RCC 7860 (cell line): Measurements from ENCODE around the gene MSH5.
"Not testable (repeated sequence)": the region's sequence is repeated elsewhere in the genome, so short reads cannot be mapped to it uniquely, and the experiment has no call there.

Experiments
- DNase-seq: peaks from one replicate; pipeline ENCODE4 v3.0.0-alpha.2; 2015; ENCODE audit warnings: low spot score
- FAIRE-seq: peaks from 2 replicates; lab custom pipeline; 2012; peaks lifted over from hg19 to GRCh38; lab: Jason Lieb, UNC

MSH5 gene

DNA sequence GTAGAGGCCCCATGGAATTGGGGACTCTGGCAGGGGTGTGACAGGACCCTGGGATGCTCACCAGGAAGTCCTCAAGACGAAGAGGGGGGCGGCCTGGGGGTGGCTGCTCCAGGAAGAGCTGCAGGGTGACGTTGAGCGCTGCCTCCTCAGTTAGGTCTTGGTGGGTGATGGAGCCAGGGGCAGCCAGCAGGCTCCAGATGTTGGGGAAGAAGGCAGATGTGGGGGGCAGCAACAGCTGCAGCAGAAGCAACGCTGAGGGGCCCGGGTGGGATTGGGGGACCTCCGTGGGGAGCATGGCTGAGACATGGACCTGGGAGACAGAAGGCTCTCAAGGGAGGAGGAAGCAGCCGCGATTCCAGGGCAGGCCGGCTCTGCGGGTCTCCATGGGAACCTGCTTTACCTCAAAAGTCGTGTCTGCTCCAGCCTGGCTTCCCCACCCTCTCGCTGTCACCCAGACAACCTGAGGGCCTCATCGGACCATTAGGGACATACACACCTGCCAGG is 36.7 kb downstream of the MSH5 start:
- FAIRE-seq (no peak), DNase-seq (no peak)

DNA sequence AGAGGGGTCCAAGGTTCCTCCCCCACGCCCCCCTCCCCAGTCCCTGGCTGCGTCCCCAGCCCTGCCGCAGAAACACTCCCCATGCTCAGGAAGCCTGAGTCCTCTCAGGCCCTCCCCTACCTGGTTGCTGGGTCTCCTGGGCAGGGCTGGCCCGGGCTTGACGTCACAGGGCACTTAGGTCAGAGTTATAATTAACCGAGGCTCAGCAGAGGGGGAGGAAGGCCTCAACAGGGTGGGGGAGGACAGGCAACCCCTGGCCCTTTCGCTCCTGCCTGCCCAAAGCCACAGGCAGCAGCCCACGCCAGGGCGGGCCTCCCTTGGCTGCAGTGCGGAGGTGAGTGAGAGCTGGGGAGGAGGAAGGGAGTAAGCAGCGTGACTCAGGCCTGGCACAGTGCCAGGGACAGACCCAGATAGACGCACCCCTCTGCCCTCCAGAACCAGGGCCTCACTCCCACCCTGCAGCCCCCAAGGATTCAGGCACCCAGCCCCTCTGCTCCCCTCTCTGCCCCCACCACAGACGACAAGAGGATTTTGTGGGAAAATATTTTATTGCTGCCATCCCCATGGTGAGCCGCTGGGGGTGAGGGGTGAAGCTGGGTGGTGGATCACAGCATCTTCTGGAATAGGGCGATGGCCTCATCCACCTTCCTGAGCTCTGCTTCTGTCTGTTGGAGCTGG is 37.3 kb downstream of the MSH5 start, which contains the start of gene VWA7:
VWA7 (minus strand) TSS at position 340 of the 678 bp plus-strand sequence. CDS start 549 bp downstream, outside the sequence.
- FAIRE-seq (peak; percentile 73), DNase-seq (peak; percentile 91)

DNA sequence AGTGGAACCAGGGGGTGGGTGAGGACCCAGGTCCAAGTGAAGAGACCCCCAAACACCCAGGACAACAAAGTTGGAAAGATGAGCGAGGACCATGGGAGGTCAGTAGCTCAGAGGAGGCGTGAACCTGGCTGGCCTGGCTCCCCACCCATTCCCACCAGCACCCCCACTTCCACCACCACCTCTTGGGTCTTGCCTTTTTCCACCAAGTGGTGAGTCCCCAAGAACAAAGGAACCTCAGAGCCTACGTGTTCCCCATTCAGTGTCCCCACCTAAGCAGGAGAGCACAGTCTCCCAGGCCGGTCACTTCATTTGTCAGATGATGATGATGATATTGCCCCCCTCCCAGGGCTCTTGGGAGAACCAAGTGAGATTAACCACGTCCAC is 37.9 kb downstream of the MSH5 start:
- DNase-seq = no peak
- no peak for FAIRE-seq

DNA sequence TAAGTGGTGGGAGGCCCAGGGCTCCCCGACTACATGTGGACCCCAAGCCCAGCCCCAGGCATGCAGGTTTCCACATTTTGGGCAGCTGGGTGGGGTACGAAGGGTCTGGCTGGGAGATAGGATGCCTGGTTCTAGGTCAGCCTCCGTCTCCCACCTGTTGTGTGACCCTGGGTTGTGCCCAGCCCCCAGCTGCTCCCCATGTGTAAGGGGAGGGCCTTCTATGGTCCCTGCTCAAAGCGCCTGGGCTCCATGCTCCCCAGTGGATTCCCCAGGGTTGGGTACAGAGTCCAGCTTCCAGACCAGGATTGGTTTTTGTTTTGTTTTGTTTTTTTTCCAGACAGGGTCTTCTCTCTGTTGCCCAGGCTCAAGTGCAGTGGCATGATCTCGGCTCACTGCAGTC is 38.4 kb downstream of the MSH5 start:
- no peak for DNase-seq

DNA sequence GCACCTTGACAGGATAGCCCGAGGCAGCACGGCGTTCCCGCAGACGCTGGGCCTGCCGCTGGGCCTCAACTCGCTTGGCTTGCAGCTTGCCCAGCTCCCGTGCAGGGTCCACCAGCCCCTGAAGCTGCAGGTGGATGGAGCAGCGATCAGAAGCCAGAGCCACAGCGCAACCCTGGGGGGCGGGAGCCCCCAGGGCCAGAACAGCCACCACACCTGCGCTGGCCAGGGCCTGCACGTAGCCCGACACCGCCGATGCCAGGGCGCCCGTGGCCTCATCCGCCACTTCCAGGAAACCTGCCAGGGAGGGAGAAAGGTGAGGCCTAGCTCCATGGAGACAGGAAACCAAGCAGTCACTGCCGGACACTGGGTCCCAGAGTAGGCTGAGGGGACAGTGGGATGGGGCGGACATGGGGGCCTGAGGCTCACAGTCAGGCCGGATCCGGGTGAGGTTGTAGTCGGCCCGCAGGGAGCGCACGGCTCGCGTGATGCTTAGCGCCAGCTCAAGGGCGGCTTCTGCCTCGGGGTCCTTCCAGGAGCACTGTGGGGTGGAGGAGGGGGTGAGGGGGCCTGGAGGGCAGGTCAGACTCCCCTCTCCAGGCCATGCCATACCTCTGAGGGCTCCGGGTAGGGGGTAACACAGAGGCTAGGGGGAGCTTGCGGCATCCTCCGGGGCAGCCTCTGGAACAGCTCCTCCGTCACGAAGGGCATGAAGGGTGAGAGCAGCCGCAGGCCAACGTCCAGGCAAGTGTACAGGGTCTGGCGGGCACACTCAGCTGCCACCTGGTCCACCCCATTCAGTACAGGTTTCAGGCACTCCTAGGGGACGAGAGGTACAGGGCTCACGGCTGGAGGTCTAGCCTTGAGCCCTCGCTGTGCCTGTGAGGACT is 39.4 kb downstream of the MSH5 start:
- DNase-seq = no peak

More for the DNA sequence above, 38.4 kb downstream of the MSH5 start:
- FAIRE-seq = no peak

DNA sequence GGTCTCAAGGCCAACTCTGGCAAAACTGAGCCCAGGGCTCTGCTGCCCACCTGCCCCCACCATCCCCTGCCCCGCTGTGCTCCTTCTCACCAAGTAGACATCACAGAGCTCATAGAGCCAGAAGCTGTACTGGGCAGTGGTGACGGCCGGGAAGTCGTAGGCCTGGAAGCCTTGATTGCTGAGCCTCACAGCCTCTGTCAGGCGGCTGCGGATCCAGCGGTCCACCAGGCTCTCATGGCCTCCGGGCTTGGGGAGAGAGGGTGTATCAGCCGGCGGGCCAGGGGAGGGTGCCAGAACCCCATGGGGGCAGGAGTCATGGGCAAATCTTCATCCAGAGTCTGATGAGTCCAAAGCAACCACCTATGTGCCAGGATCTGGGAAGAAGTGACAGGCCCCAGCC is 40.1 kb downstream of the MSH5 start:
- DNase-seq (no peak), FAIRE-seq (no peak)

More for the DNA sequence above, 39.4 kb downstream of the MSH5 start:
- FAIRE-seq = no peak

DNA sequence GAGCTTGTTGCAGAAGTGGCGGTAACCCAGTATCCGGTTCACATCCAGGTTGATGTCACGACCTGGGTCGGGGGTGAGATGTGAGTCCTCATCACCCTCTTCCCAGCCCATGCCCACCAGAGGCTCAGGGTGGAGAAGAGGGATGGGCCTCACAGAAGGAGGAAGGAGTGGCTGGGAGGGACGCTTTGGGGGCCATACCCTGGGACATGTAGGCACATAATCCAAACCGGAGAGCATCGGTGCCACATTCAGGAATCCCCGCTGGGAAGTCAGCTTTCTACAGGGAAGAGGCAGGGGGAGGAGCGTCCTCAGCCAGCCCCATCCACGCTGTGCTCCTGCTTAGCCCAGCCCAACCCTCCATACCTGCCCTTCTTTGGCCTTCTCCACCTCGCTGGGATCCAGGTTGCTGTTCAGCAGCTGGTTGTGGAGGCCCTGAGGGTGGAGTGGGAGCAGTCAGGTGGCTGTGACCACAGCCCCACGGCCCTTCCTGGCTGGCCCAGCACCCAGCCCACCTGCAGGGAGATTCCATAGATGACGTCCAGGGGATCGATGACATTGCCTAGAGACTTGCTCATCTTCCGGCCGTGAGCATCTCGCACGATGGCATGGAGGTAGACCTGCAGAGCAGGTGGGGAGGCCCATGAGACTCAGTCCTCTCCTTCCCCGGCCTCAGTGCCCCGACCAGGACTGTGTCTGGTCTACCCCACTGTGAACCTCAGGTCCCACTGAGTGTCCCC is 40.9 kb downstream of the MSH5 start:
- FAIRE-seq (no peak), DNase-seq (no peak)

DNA sequence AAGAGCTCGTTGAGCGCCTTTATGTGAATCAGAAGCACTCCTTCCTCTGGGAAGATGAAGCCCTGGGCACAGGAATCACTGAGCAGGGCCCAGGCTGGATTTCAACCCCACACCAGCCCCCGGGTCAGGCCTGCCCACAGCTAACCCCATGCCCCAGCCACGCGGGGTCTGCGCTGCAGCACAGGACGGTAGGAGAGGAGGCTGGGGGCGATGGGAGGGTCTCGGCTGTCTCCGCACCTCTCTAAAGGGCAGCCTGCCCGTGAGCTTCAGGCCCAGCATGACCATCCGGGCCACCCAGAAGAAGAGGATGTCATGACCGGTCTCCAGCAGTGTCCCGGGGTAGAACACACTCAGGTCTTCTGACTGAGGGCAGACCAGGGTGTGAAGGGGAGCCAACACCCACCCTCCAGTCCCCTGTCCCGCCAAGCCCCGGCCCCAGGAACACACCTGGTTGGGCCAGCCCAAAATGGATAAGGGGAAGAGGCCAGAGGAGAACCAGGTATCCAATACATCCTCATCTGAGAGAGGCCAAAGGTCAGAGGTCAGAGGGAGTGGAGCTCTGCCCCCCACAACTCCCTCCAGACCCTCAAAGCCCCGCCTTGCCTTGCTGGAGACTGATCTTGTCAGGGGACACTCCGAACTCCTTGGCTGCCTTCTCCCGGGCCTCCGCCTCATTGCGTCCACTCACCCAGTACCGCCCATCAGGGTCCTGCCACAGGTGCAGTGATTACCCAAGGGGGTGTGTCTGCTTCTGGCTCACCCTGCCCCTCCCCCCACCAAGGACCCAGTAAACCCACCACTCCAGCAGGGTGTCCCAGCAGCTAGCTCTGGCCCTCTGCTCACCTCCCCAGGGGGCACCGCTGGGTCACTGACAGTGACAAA is 41.7 kb downstream of the MSH5 start:
- no peak for FAIRE-seq
- DNase-seq = no peak

DNA sequence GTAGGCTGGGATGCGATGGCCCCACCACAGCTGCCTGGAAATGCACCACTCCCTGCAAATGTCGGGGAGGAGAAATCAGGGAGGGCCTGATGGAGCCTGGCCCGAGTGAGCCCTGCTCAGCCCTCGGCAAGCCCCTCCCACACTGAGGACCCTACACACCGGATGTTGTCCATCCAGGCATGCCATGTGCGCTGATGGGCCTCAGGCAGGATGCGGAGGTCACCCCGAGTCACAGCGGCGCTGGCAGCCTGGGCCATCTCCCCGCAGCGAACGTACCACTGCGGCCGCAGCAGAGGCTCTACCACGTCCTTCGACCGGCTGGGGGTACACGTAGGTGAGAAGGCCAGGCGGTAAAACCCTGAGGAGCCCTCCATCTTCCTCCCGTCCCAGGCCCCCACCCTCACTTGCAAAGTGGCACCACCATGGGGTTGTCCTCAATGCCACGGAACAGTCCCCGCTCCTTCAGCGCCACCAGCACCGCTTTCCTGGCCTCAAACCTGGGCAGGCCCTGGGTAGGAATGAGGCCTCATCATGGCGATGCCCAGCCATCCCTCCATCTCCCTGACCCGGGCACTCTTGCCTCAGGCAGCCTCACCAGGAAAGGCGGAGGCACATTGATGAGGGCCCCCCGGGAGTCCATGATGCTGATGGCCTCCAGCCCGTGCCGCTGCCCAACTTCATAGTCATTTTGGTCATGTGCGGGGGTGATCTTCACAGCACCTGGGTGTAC is 42.5 kb downstream of the MSH5 start:
- FAIRE-seq = no peak

DNA sequence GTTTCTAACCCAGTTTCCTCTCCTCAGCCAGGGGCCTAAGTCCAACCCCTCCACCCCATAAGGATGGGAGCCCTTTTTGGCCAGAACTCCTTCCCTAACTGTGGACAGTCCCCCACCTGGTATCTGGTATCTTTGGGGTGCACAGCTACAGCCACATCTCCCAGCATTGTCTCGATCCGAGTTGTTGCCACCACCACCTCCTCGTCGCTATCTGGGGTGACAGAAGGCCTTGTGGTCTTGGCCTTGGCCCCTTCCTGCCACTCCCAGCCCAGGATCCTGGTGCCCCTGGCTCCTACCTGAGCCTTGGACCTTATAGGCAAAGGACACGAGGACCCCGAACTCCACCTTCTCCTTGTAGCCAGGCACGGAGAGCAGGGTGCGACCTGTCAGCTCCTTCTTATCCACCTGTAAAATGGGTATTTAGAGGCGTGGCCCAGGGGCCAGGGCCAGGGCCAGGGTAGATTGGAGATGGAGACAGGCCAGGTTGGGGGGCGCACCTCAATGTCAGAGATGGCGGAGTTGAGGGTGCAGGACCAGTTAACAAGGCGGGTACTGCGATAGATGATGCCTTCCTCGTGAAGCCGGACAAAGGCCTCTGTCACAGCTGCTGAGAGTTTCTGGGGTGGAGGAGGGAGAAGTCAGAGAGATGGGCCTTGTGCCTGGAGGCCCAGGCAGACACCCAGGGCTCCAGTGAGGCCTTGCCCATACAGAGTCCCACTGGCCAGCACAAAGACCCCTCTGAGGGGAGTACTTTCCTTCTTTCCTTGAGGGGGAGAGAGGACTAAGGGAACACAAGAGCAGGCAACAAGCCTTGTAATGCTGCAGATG is 44.5 kb downstream of the MSH5 start:
- no peak for FAIRE-seq
- no peak for DNase-seq

More for the DNA sequence above, 42.5 kb downstream of the MSH5 start:
- no peak for DNase-seq

DNA sequence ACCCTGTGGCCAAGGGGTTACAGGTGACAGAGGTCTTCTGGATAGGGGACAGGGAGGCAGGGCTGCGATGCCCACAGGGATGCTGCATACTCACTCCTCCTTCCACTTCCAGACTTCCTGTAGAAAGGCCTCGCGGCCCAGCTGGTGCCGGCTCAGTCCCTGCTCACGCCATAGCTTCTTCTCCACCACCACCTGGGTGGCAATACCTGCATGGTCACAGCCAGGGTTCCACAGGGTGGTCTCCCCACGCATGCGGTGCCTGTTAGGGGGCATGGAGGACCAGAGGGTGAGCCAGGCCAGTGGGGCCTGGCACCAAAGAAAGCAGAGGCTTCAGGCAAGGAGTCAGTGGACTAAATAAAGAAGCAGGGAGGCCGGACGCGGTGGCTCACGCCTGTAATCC is 45.7 kb downstream of the MSH5 start:
- no peak for FAIRE-seq
- DNase-seq = no peak

DNA sequence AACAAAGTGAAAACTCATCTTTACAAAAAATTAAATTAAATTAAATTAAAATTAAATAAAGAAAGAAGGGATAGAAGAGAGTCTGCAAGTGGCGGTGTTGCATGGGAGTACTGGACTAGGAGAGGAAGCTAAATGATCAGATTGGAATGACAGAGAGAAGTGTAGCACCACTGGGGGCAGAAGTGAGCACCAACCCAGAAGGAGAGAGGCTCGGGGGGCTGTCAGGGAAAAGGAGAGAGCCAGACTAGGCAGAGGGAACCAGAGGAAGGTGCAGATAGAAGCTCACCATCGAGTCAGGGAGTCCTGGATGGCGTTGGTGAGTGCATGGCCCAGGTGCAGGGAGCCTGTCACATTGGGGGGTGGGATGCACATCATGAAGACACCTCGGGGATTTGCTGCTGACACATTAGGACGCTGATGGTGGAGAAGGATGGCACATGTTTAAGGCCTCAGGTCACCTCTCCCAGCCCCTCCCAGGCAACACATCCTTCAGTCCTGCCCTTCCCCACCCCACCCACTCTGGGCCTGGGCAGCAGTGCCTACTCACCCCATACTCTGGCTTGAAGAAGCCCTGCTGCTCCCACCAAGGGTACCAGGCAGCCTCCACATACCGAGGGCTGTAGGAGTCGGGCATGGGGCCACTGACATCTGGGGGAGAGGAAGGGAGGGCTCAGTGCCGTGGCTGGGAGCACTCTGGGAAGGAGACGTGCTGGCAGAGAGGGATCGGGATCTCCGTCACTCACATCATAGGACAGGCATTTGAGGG is 51.7 kb downstream of the MSH5 start:
- FAIRE-seq (no peak), DNase-seq (peak; percentile 16)

DNA sequence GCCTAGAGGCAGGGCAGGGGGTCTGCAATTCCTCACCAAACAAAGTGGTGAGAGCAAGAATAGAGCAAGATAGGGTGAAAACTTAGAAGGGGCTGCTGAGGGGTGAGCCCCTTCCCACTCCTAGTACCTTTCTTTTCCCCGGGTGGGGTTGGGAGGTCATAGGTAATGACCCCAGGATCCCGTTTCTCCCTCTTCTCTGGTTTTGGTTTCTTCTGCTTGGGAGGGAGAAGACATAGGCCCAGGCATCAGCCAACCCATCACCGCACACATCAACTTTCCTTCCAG is 52.2 kb downstream of the MSH5 start:
- DNase-seq (no peak), FAIRE-seq (no peak)

DNA sequence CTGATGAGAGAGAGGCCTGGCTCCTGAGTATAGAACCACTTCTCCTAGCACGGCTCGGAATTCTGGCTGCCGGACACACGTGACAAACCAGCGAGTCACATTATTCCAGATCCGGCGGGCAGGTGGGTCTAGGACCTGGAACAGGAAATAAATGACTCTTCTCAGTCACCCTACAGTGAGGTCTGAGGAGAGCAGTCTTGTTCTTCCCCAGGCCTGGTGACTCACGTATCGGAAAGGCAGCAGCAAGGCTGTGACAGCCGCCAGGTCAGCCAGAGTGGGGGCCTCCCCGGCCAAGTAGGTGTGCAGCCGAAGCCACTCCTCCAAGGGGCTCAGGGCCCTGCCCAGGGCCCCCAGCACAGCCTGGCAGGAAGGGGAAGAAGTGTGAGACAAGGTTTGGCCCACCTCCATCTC is 53.0 kb downstream of the MSH5 start:
- peak; percentile 63 for FAIRE-seq
- DNase-seq = peak; percentile 89

DNA sequence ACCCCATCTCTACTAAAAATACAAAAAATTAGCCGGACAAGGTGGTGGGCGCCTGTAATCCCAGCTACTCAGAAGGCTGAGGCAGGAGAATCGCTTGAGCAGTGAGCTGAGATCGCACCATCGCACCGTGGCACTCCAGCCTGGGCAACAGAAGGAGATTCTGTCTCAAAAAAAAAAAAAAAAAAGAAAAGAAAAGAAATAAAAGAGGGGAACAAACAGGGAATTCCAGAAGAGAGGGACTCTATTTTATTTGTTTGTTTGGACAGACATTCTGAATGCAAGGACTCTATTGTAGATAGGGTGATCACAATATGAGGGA is 54.1 kb downstream of the MSH5 start:
- not testable (repeated sequence) for FAIRE-seq, DNase-seq

DNA sequence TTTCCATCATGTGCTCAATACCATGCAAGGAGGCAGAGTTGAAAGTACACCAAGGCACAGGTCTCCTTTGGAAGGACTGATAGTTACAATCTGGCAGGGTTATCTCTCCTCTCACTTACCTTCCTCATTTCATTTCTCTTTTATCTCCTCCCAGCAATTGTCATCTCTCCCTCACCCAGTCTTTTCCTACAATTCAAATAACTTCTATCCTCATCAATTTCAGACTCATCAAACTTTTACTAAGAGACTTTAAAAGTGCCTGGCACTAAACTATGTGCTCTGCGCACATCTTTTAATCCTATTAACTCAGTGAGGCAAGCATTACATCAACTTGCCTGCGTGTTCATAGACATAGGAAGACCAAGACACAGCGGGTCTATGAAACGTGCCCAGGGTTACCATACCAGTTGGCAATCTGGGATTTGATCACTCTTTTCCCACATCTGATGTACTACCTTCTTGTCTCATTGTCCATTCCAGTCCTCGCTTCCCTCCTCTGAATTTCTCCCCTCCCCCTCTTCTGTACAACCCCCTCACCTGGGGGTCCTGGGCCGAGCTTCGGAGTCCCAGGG is 54.6 kb downstream of the MSH5 start:
- no peak for DNase-seq
- no peak for FAIRE-seq

DNA sequence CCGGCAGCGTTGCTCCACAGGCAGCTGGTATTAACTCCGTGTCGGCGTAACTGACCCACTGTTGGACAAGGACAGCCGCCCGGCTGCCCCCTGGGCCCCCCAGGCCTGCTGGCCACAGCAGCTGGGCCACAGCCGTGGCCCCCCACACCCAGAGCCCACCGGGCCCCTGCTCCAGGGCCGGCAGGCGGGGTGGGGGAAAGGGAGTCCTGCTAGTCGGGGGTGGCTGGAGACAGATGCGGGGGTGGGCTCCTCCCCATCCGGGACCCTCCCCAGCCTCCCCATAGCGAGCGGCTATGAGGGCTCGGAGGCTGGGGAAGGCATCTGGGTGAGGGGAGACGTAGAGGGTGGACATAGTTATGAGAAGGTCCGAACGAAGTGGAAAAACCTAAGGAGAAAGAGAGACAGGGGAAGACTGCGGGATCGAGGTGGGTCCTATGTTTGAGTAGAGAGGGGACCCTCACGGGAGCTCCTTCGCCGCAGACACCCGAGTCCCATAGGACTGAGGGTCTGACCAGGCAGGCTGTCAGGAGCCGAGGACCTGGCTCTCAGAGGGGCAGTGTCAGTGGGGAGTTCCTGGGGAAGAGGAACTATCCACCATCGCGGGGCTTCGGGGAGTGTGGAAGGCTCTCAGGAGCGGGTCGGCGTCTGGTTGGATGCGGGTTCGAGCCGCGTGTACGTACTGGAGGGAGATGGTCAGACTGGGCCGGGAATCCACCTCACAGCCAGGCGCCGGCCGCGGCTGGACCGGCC is 55.2 kb downstream of the MSH5 start:
- no peak for FAIRE-seq
- no peak for DNase-seq
